Gastroesophageal sphincter (tissue), 3 donors: Measurements from ENCODE around the gene NCKAP5.

ENCODE experiments used
- EP300 ChIP-seq: sonication (generic); formaldehyde crosslinking; IDR thresholded peaks from one replicate; pipeline ENCODE4 v1.6.1; 2017; ENCODE audit warnings: antibody characterized with exemption, mild to moderate bottlenecking
- POLR2A ChIP-seq, 2 donors: fragments of 450-650 bp; IDR thresholded peaks; one replicate each; pipeline ENCODE4 v1.6.1; 2017; ENCODE audit warnings: antibody characterized with exemption in 2 of 2, mild to moderate bottlenecking in 2 of 2, moderate library complexity in 1 of 2
- POLR2AphosphoS5 ChIP-seq: sonication (generic); formaldehyde crosslinking; IDR thresholded peaks from one replicate; pipeline ENCODE4 v1.6.1; 2017; ENCODE audit warnings: antibody characterized with exemption
- TF ChIP-seq, protein P1 (sequence below), 4 experiments: fragments of 200-600 bp in 2 of 4; fragments of 450-650 bp in 2 of 4; sonication (generic) in 1 of 4; IDR thresholded peaks; one replicate each; pipeline ENCODE4 v1.5.1; 2017 to 2019; ENCODE audit warnings: antibody characterized with exemption in 4 of 4, mild to moderate bottlenecking in 2 of 4, moderate library complexity in 2 of 4

DNA sequence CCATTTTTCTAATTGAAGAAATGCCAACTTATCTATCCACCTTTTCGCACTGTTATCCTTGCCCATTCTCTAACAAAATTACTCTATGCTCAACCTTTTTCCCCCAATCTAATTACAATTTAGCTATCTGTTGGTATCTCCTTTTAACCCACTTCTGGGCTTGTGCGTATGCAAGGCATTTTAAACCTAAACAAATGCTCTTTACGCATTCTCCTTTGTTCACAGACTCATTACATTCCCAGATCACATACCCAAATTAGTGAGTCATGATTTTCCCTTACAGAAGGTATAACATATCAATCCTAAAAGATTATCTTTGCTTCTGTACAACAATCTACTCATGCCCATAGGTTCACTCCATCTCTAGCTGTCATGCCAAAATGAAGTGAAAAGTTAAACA is 826.5 kb downstream of the NCKAP5 start:
- TF ChIP-seq, protein P1, sequence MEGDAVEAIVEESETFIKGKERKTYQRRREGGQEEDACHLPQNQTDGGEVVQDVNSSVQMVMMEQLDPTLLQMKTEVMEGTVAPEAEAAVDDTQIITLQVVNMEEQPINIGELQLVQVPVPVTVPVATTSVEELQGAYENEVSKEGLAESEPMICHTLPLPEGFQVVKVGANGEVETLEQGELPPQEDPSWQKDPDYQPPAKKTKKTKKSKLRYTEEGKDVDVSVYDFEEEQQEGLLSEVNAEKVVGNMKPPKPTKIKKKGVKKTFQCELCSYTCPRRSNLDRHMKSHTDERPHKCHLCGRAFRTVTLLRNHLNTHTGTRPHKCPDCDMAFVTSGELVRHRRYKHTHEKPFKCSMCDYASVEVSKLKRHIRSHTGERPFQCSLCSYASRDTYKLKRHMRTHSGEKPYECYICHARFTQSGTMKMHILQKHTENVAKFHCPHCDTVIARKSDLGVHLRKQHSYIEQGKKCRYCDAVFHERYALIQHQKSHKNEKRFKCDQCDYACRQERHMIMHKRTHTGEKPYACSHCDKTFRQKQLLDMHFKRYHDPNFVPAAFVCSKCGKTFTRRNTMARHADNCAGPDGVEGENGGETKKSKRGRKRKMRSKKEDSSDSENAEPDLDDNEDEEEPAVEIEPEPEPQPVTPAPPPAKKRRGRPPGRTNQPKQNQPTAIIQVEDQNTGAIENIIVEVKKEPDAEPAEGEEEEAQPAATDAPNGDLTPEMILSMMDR (IDR thresholded peaks at IDR 0.05): no peak
- no peak for TF ChIP-seq POLR2AphosphoS5
- TF ChIP-seq POLR2A (IDR thresholded peaks at IDR 0.05): no peak
- TF ChIP-seq EP300: no peak
